Adrenal gland (tissue), 12 donors: ENCODE data around the gene RBM8A. TPM values are rescaled to one million over a fixed set of nuclear protein-coding genes. Genes with fewer than 3 reads are reported as not detected.
A peak's percentile ranks its signal among the peaks of the same experiment; 100 is the strongest.

ENCODE experiments used
- DNase-seq, 7 donors: peaks; one replicate each; pipeline ENCODE4 v3.0.0-alpha.2; 2019 to 2020
- H3K27ac ChIP-seq, 5 donors: fragments of 200-600 bp; sonication (generic) in 4 of 5; 1 replicate in 3 of 5; 2 replicates in 2 of 5; pipeline versions ENCODE4 v1.5.1 to v1.8.0; 2016 to 2020; ENCODE audit warnings: mild to moderate bottlenecking in 1 of 5
- H3K27me3 ChIP-seq: fragments of 200-600 bp; 2 replicates; pipeline ENCODE4 v1.8.0; 2021
- H3K36me3 ChIP-seq, 2 donors: fragments of 200-600 bp; replicated peaks in 1 of 2; 1 replicate in 1 of 2; 2 replicates in 1 of 2; pipeline versions ENCODE4 v1.5.1 to v1.8.0; 2018 to 2022
- H3K4me1 ChIP-seq, 2 donors: fragments of 200-600 bp; replicated peaks in 1 of 2; 1 replicate in 1 of 2; 2 replicates in 1 of 2; pipeline versions ENCODE4 v1.5.1 to v1.8.0; 2018 to 2021
- H3K4me3 ChIP-seq, 4 donors: fragments of 200-600 bp; sonication (generic) in 3 of 4; one replicate each; pipeline ENCODE4 v1.5.1; 2016 to 2018
- H3K9me3 ChIP-seq, 3 donors: fragments of 200-600 bp; sonication (generic) in 1 of 3; replicated peaks in 1 of 3; 1 replicate in 2 of 3; 2 replicates in 1 of 3; pipeline versions ENCODE4 v1.5.1 to v1.8.0; 2016 to 2021
- CTCF ChIP-seq, 6 experiments: fragments of 450-650 bp in 4 of 6; fragments of 200-600 bp in 2 of 6; sonication (generic) in 1 of 6; IDR thresholded peaks; 1 replicate in 5 of 6; 2 replicates in 1 of 6; pipeline versions ENCODE4 v1.5.1 to v1.8.0; 2016 to 2021; ENCODE audit warnings: antibody characterized with exemption in 6 of 6, mild to moderate bottlenecking in 2 of 6, moderate library complexity in 1 of 6
- POLR2A ChIP-seq, 2 donors: fragments of 450-650 bp; IDR thresholded peaks; one replicate each; pipeline ENCODE4 v1.6.1; 2017; ENCODE audit warnings: antibody characterized with exemption in 2 of 2, mild to moderate bottlenecking in 2 of 2, moderate library complexity in 1 of 2
- WGBS, 4 donors: extraction: QIAGEN DNeasy Blood & Tissue Kit in 2 of 4; methylation state at CpG; one replicate each; pipeline versions ENCODE4 v1.1.5 to v1.1.7; 2013 to 2017; 5-methylcytosine and 5-hydroxymethylcytosine counted together
- intact Hi-C, 2 donors: fragments of 100-400 bp; cut with DNase I; formaldehyde crosslinking; loops; one replicate each; pipeline versions ENCODE4 v1.14.1 to v1.15.0; 2022 to 2023
- polyA plus RNA-seq, 3 donors: library from polyadenylated mRNA; stranded (reverse); fragments of 200-250 nt in 2 of 3; fragments of 350-450 nt in 1 of 3; fragmentation: Illumina TruSeq in 1 of 3; extraction: RNeasy Lipid Tissue Mini Kit (QIAGEN cat#74804) in 1 of 3; gene quantifications; one replicate each; pipeline ENCODE4 v1.2.3, GENCODE V29; 2013 to 2014
- total RNA-seq, 9 donors: library from RNA; depleted of rRNA in 4 of 9; stranded (reverse); fragments of >200 nt in 4 of 9; fragments of 120-200 nt in 1 of 9; fragmentation: NEBNext Ultra II Directional in 1 of 9; extraction: Animal tissue kit (Norgen Biotek cat#: 25700) in 1 of 9; gene quantifications; one replicate each; pipeline versions ENCODE4 v1.1.0 to v1.2.4, GENCODE V29; 2013 to 2023
- donor health status: healthy with polysubstance abuse.
- donor health status: Bipolar disorder and iron deficiency.
- donor health status: DM: yes; HTN: yes; CAD: no.
- donor health status: DM: no; HTN: no; CAD: no.
- donor health status: DM: no; HTN: no; CAD: no.
- donor health status: DM: yes; HTN: yes; CAD: no.

Gene RBM8A
- total and polyA plus RNA-seq, 12 donors = 61.5 to 223 (median 111) TPM

- DNase-seq = peak in 2 of 7 donors; percentile 8 to 17
- 60 to 65% (median 62%) methylated on average over 7 of the region's 7 CpGs for WGBS, 4 donors
- Histone ChIP-seq H3K36me3 (no peaks in the 10 kb centered on the region), H3K4me1 (peaks cover 16 to 20% of the 10 kb centered on the region in 2 donors), H3K27me3 (no peaks in the 10 kb centered on the region), H3K9me3 (no peaks in the 10 kb centered on the region), H3K27ac (no peak overlapping the region), H3K4me3 (no peak overlapping the region)
- TF ChIP-seq POLR2A (IDR thresholded peaks at IDR 0.05) (no peak), CTCF (IDR thresholded peaks at IDR 0.05) (no peak)
- intact Hi-C loops = loop anchor here (5.0 to 10.0 kb wide), 2 partner anchors 38 to 130 kb away; partner anchors contain the start of gene NUDT17 (in 1 of the 2)
These were observed 47.4 kb upstream of the RBM8A start for GRCh38 chr1:145974721-145975120.

- no peak overlapping the region for H3K27ac ChIP-seq
- no peak for TF ChIP-seq POLR2A (IDR thresholded peaks at IDR 0.05)
- TF ChIP-seq CTCF (IDR thresholded peaks at IDR 0.05) = no peak
- H3K9me3 ChIP-seq = no peaks in the 10 kb centered on the region
- H3K27me3 ChIP-seq = no peaks in the 10 kb centered on the region
- intact Hi-C loops = loop anchor here in 1 of 2 donors (5.0 to 10.0 kb wide), 2 partner anchors 40 to 128 kb away; partner anchors contain the start of gene NUDT17
- 78 to 85% (median 81%) methylated on average over 7 of the region's 7 CpGs for WGBS, 4 donors
- DNase-seq = no peak
- H3K4me1 ChIP-seq = peaks cover under 1% of the 10 kb centered on the region in 2 donors
- no peaks in the 10 kb centered on the region for H3K36me3 ChIP-seq
- H3K4me3 ChIP-seq = no peak overlapping the region
These were observed 45.3 kb upstream of the RBM8A start for GRCh38 chr1:145972580-145972979.

- Histone ChIP-seq H3K4me1 (peaks cover 8 to 28% of the 10 kb centered on the region in 2 donors), H3K27ac (no peak overlapping the region), H3K9me3 (no peaks in the 10 kb centered on the region), H3K4me3 (no peak overlapping the region), H3K27me3 (no peaks in the 10 kb centered on the region), H3K36me3 (no peaks in the 10 kb centered on the region)
- intact Hi-C loops = loop anchor here in 1 of 2 donors (5.0 to 10.0 kb wide), 2 partner anchors 50 to 68 kb away; partner anchors contain the start of gene PEX11B
- TF ChIP-seq CTCF (IDR thresholded peaks at IDR 0.05) = no peak
- no peak for TF ChIP-seq POLR2A (IDR thresholded peaks at IDR 0.05)
- 99 to 100% (median 100%) methylated on average over 2 of the region's 2 CpGs for WGBS, 4 donors
- no peak for DNase-seq
These were observed 40.0 kb upstream of the RBM8A start for GRCh38 chr1:145967288-145967687.

- peak overlapping the region in 3 of 4 donors; percentile 26 to 66 (median 40) for H3K4me3 ChIP-seq
- peaks cover 24 to 41% of the 10 kb centered on the region in 2 donors for H3K4me1 ChIP-seq
- intact Hi-C loops = loop anchor here in 1 of 2 donors (5.0 to 10.0 kb wide), 2 partner anchors 48 to 70 kb away; partner anchors contain the start of gene PEX11B
- H3K36me3 ChIP-seq = no peaks in the 10 kb centered on the region
- 1 to 3% (median 1%) methylated on average over 5 of the region's 5 CpGs for WGBS, 4 donors
- peak overlapping the region; percentile 80 to 91 (median 85) for H3K27ac ChIP-seq
- no peaks in the 10 kb centered on the region for H3K9me3 ChIP-seq
- H3K27me3 ChIP-seq = no peaks in the 10 kb centered on the region
- TF ChIP-seq CTCF (IDR thresholded peaks at IDR 0.05) = no peak
- no peak for TF ChIP-seq POLR2A (IDR thresholded peaks at IDR 0.05)
- DNase-seq = no peak
These were observed 37.9 kb upstream of the RBM8A start for GRCh38 chr1:145965119-145965744.
